Suppressor macrophage (primary cell): Measurements from ENCODE around the gene NDUFS1.
"Not testable (repeated sequence)": the region's sequence is repeated elsewhere in the genome, so short reads cannot be mapped to it uniquely, and the experiment has no call there.

Experiments used
- DNase-seq, 4 experiments: peaks; one replicate each; pipeline ENCODE4 v3.0.0-alpha.2; 2020 to 2022

The NDUFS1 gene

GRCh38 chr2:206162401-206162800, 3.2 kb upstream of the NDUFS1 start:
- peak in 1 of 4 experiments; percentile 5 for DNase-seq

- peak in 2 of 4 experiments; percentile 10 to 16 for DNase-seq
Observed at GRCh38 chr2:206160807-206161179, 1.5 kb upstream of the NDUFS1 start.

GRCh38 chr2:206160125-206160806, 1.0 kb upstream of the NDUFS1 start:
- peak in 2 of 4 experiments; percentile 70 to 83 for DNase-seq

GRCh38 chr2:206158563-206159345, 490 bp downstream of the NDUFS1 start:
- DNase-seq: peak in 2 of 4 experiments; percentile 4 to 39

GRCh38 chr2:206157014-206157413, 2.2 kb downstream of the NDUFS1 start:
- not testable (repeated sequence) for DNase-seq

- DNase-seq: peak in 3 of 4 experiments; percentile 15 to 33 (median 25)
Observed at GRCh38 chr2:206154197-206154596, 5.0 kb downstream of the NDUFS1 start.

DNA sequence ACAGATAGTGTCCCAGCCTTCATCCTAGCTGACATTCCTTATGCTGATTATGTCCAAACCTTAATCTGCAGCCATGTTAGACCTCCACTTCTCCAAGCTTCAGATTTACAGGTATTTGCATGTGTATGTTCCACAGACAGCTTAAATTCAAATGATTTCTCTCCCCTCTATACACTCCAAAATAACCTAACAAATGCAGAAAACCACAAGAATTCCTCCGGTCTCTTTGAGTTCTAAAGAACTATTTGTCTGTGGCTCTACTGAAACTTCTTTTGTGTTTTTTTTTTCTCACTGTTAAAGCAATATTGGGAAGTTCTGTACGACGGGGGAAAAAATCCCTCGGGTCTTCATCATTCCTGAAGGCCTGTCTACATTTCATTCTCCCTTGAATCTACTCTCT, 8.6 kb downstream of the NDUFS1 start:
- DNase-seq: no peak

- DNase-seq: no peak
Observed at GRCh38 chr2:206150168-206150567, 9.1 kb downstream of the NDUFS1 start.

DNA sequence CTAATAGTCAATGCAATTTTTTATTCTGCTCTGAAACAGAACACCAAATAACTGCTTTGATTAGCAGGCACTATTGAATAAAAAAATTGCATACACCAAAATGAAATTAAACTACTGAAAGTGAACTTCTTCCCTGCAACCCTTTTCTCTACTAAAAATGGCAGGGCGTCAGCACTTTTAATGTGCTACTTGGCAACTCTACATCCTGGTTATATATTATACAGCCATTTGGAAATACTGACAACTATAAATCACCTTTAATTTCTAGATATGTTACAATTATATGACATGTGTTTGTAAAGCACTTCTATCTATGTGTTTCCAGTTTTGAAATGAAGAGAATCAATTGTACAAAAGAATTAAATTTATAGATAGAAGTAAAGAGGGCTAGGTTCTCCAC, 9.9 kb downstream of the NDUFS1 start:
- no peak for DNase-seq

- no peak for DNase-seq
Observed at GRCh38 chr2:206145665-206146064, 13.6 kb downstream of the NDUFS1 start.

DNA sequence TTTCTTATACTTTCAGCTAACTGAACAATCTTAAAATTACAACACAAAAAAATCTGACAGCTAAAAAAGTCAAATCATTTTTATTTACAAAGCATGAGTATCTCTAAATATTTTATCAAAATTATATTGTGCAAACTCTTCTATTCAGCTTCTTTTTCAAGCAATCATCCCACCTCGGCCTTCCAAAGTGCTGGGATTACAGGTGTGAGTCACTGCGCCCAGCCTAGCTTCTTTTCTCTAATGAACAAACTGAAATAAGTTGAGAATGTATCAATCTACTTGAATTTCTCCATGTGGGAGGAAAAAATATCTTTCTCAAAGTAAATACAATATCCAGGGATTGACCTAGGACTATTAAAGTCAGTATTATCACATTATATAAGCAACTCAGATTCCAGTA, 14.9 kb downstream of the NDUFS1 start:
- DNase-seq: no peak

GRCh38 chr2:206143451-206143850, 15.8 kb downstream of the NDUFS1 start:
- DNase-seq: no peak

- DNase-seq: no peak
Observed at GRCh38 chr2:206127656-206128055, 31.6 kb downstream of the NDUFS1 start.

DNA sequence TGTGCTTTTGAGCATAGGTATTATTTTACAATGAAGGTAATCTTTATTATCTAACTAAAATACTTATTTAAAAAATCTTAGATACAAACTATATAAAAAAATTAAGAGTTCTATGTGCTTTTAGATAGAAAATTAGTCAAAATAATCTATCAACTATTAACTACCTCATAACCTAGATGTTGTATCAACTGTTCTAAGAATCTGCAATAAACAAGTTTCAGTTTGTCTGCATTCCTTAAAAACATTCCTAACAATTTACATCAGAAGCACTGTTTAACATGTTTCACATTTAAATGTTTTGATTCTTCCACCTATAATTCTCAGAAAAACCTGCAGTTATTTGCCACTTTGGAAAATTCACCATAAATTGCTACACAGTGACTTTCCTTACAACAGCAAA, 33.3 kb downstream of the NDUFS1 start:
- DNase-seq: no peak

DNA sequence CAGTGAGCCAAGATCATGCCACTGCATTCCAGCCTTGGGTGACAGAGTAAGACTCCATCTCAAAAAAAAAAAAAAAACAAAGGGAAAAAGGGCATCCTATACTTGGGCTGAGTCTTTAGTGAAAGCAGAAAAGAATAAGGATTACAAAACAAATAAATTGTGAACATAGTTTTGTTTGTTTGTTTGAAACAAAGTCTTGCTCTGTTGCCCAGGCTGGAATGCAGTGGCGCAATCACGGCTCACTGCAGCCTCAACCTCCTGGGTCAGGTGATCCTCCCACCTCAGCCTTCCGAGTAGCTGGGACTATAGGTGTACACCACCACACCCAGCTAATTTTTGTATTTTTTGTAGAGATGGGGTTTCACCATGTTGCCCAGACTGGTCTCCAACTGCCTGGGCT, 36.7 kb downstream of the NDUFS1 start:
- DNase-seq: not testable (repeated sequence)

DNA sequence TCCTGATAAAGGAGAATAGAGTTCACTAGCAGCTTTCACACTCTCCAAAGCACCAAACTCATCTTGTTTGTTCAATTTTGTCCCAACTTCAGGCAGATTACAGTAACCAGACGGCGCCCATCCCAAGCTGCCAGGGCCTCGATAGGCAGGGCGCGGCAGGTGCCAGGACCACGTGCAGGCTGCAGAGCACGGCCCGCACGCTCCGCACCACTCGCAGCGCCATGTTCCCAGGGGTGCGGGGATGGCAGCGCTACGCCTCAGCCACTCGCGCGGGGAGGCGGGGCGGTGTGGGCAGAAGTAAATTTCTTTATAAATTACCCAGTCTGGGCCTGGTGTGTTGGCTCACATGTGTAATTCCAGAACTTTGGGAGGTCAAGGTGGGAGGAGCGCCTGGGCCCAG, 43.0 kb downstream of the NDUFS1 start:
- DNase-seq: no peak

DNA sequence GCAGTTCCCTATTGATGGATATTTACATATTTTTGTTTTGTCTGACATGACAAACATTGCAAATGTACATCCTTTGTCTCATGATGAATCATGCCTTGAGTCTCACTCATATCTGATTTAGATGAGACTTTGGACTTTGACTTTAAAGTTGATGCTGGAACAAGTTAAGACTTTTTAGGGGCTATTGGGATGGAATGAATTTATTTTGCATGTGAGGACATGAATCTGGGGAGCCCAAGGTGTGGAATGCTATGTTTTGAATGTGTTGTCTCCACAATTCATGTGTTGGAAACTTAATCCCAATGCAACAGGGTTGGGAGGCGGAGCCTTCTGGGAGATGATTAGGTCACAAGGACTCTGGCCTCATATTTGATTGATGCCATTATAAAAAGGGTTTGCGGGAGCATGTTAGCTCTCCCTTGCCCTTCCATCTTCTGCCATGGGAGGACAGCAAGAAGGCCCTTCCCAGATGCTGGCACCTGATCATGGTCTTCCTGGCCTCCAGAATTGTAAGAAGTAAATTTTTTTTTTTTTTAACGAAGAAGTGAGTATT, 44.1 kb downstream of the NDUFS1 start:
- DNase-seq: no peak

GRCh38 chr2:206112846-206113547, 46.2 kb downstream of the NDUFS1 start:
- DNase-seq: peak in 2 of 4 experiments; percentile 5 to 6

GRCh38 chr2:206112108-206112507, 47.1 kb downstream of the NDUFS1 start:
- DNase-seq: no peak

DNA sequence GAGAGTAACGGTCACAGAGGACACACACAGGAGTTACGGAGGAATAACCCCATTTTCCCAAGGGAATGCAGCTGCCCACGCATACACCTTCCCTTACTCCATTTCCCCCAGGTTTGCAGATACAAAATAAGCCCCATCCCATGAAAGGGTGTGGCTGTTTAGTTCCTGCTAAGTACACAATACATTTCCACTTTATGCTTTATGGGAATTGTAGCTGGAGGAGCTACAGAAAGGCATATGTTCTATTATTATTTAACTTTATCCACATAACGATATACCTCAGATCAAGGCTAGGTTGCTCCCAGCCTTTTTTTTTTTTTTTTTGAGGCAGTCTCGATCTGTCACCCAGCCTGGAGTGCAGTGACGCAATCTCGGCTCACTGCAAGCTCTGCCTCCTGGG, 50.5 kb downstream of the NDUFS1 start:
- no peak for DNase-seq

GRCh38 chr2:206105541-206105940, 53.7 kb downstream of the NDUFS1 start:
- no peak for DNase-seq

DNA sequence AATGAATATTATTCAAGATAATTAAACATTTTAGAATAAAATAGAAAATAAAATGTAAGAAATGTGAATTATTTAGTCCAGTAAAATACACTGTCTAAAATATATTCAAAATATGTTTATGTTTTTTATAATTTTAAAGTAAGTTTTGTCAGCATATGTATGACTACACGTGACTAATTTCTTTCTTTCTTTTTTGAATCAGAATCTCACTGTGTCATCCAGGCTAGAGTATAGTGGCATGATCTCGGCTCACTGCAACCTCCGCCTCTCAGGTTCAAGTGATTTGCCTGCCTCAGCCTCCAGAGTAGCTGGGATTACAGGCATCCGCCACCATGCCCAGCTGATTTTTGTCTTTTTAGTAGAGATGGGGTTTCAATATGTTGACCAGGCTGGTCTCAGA, 54.2 kb downstream of the NDUFS1 start:
- no peak for DNase-seq

DNA sequence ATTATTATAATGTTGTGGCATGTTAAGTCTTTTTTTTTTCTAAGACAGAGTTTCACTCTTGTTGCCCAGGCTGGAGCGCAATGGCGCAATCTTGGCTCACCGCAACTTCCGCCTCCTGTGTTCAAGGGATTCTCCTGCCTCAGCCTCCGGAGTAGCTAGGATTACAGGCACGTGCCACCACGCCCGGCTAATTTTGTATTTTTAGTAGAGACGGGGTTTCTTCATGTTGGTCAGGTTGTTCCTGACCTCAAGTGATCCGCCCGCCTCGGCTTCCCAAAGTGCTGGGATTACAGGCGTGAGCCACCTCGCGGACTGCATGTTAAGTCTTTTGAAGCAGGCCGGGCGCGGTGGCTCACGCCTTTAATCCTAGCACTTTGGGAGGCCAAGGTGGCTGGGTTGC, 60.4 kb downstream of the NDUFS1 start:
- peak; percentile 61 to 80 (median 70) for DNase-seq
